ENCODE measurements around the gene GPRASP2.
A peak's percentile ranks its signal among the peaks of the same experiment; 100 is the strongest.
"Not testable (repeated sequence)": the region's sequence is repeated elsewhere in the genome, so short reads cannot be mapped to it uniquely, and the experiment has no call there.

Gene GPRASP2

DNA sequence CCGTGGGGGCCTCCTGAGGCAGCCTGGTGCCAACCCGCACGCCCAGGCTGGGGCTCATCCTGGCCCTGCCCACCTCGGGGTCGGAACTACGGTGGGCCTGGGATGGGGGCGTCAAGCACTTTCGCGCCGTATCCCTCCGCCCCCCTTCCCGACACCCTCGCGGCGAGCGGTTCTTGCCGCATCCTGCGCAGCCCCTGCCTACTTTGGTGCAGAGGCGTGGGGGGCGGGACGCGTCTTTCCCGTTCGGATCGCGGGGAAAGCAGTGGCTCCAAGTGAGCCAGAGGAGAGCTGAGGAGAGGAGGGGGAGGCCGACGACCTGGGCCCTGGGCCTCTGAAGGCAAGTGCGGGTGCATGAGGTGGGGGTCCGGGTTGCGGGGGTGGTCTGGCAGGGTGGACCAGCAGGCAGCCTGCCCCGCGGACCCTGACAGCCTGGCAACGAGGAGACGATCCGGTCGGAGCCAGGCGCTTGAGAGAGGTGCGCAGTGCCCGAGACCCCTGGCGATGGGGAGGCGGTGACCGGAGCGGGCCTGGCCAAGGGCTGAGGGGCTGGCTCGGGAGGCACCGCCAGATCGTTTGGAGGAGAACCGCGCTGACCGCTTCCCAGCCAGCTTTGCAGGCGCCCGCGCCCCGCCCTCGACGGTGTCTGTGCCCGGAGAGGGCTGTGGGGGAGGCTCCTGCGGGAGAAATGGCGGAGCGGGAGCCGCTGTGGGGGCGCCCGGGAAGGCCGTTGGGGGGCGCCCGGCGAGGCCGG lies at the start of gene GPRASP2:
GPRASP2 (plus strand) TSS at position 233 of the 751 bp plus-strand sequence. CDS start 2,422 bp downstream, outside the sequence.
- TF ChIP-seq, protein P1, sequence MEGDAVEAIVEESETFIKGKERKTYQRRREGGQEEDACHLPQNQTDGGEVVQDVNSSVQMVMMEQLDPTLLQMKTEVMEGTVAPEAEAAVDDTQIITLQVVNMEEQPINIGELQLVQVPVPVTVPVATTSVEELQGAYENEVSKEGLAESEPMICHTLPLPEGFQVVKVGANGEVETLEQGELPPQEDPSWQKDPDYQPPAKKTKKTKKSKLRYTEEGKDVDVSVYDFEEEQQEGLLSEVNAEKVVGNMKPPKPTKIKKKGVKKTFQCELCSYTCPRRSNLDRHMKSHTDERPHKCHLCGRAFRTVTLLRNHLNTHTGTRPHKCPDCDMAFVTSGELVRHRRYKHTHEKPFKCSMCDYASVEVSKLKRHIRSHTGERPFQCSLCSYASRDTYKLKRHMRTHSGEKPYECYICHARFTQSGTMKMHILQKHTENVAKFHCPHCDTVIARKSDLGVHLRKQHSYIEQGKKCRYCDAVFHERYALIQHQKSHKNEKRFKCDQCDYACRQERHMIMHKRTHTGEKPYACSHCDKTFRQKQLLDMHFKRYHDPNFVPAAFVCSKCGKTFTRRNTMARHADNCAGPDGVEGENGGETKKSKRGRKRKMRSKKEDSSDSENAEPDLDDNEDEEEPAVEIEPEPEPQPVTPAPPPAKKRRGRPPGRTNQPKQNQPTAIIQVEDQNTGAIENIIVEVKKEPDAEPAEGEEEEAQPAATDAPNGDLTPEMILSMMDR (IDR thresholded peaks at IDR 0.05; ENCODE audit: insufficient read depth, missing control alignments), result no peak
- FAIRE-seq, result no peak
- peak; percentile 18 for DNase-seq (ENCODE audit: insufficient read length, low spot score)

DNA sequence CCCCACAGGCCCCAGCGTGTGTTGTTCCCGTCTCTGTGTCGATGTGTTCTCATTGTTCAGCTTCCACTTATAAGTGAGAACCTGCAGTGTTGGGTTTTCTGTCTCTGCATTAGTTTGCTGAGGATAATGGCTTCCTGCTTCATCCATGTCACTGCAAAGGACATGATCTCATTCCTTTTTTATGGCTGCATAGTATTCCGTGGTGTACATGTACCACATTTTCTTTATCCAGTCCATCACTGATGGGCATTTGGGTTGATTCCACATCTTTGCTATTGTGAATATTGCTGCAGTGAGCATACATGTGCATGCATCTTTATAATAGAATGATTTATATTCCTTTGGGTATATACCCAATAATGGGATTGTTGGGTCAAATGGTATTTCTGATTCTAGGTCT lies 48.4 kb upstream of the GPRASP2 start:
- not testable (repeated sequence) for DNase-seq (ENCODE audit: insufficient read length, low spot score); FAIRE-seq

DNA sequence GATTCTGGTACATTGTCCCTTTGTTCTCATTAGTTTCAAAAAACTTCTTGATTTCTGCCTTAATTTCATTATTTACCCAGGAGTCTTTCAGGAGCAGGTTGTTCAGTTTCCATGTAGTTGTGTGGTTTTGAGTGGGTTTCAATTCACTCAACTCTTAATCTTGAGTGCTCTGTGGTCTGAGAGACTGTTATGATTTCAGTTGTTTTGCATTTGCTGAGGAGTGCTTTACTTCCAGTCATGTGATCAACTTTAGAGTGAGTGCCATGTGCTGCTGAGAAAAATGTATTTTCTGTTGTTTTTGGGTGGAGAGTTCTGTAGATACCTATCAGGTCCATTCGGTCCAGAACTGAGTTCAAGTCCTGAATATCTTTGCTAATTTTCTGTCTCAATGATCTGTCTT lies 45.2 kb upstream of the GPRASP2 start:
- not testable (repeated sequence) for DNase-seq (ENCODE audit: insufficient read length, low spot score); FAIRE-seq

DNA sequence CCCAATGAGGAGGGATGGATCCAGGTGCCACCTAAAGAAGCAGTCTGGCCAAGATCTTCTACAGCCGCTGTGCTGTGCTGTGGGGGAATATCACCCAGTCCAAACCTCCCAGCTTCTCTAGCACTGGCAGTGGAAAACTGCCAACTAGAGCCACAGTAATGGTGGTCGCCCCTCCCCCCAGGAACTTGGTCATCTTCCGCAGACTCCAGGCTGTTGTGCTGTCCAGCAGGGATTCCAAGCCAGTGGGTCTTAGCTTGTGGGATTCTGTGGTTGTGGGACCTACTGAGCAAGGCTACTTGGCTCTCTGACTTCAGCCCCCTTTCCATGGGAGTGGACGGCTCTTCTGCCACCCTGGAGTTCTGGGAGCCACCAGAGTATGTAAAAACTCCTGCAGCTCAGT lies 42.7 kb upstream of the GPRASP2 start:
- TF ChIP-seq, protein P1 (IDR thresholded peaks at IDR 0.05; ENCODE audit: insufficient read depth, missing control alignments), result no peak
- DNase-seq (ENCODE audit: insufficient read length, low spot score), result no peak

DNA sequence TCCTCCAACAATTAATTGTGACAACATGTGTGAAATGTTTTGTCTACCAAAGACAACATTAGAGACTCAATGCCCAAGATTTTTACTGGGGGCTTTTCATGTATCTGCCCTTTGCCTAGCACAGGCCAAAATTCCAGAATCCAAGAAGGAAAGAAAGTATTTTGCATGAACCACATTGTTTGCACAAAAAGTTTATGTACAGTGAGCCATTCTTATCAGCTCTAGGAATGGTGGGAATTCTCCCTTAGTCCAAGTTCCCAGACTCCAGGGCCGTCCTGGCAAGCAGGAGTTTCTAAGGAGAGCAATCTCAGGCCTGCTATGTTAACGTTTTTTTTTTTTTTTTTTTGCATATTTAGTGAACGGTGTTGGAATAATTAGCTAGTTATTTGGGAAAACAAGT lies 39.4 kb upstream of the GPRASP2 start:
- TF ChIP-seq, protein P1 (IDR thresholded peaks at IDR 0.05; ENCODE audit: insufficient read depth, missing control alignments), result no peak
- DNase-seq (ENCODE audit: insufficient read length, low spot score), result no peak
- no peak for FAIRE-seq

More for the DNA sequence above, 42.7 kb upstream of the GPRASP2 start:
- no peak for FAIRE-seq

DNA sequence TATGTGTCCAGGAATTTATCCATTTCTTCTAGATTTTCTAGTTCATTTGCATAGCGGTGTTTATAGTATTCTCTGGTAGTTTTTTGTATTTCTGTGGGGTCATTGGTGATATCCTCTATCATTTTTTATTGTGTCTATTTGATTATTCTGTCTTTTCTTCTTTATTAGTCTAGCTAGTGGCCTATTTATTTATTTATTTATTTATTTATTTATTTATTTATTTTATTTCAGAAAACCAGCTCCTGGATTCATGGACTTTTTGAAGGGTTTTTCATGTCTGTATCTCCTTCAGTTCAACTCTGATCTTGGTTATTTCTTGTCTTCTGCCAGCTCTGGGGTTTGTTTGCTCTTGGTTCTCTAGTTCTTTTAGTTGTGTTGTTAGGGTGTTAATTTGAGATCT lies 34.8 kb upstream of the GPRASP2 start:
- not testable (repeated sequence) for FAIRE-seq; DNase-seq (ENCODE audit: insufficient read length, low spot score)

DNA sequence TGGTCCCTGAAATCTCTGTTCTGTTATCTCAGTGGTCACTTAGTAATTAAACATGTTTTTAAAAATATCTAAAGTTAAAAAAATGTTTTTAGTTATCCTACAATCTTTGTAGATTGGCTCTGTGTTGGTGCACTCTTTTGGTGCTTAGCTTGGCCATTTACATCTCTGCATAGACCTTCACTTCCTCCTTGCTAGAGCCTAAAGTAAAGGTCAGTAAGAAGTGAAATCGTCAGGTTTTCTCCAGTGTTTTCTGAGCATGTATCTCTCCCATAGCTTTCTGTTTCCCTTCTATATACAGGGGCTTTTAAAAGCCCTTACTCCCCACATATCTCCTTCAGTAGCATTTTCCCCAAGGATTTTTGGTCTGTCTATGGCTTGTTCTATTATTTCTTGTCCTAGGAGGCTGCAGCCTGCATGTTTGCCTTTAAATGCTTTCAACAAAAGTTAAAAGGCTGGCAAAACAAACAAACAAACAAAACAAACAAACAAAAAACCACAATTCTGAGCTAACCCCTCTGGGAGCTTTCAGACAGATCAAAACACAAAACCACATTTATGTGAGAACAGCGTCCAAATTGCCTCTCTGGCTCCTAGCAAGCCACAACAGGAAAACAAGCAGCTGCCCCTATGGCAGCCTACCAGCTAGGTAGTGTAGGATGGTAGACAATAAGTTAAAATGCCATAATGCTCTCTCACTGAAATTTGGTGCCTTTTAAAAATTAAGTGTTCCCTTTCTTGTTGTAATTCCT lies 27.3 kb upstream of the GPRASP2 start:
- TF ChIP-seq, protein P1 (IDR thresholded peaks at IDR 0.05; ENCODE audit: insufficient read depth, missing control alignments), result no peak
- DNase-seq (ENCODE audit: insufficient read length, low spot score) (no peak), FAIRE-seq (no peak)

DNA sequence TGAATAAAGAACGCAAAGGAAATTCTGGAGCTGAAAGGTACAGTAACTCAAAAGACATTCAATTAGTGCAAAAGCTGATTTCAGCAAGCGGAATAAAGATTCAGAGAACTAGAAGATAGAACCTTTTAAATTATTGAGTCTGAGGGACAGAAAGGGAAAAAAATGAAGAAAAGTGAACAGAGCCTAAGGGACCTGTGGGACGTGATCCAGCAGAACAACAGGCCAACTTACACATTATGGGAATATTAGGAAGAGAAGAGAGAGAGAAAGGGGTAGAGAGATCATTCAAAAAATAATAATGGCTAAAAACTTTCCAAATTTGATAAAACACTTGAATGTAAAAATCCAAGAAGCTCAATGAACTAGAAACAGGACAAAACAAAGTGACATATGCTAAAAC lies 17.5 kb upstream of the GPRASP2 start:
- TF ChIP-seq, protein P1 (IDR thresholded peaks at IDR 0.05; ENCODE audit: insufficient read depth, missing control alignments), result no peak
- FAIRE-seq, result no peak
- no peak for DNase-seq (ENCODE audit: insufficient read length, low spot score)
